Activated T-cell treated with anti-CD3 and anti-CD28 coated beads for 24 hours (primary cell): ENCODE data around the gene SCAMP4.
"Not testable (repeated sequence)": the region's sequence is repeated elsewhere in the genome, so short reads cannot be mapped to it uniquely, and the experiment has no call there.

Experiments used
- DNase-seq: peaks from one replicate; pipeline ENCODE4 v3.0.0-alpha.2; 2020; ENCODE audit warnings: low read depth

Gene SCAMP4

GRCh38 chr19:1866693-1867348 is 38.4 kb upstream of the SCAMP4 start:
- no peak for DNase-seq

GRCh38 chr19:1867349-1867724 is 37.9 kb upstream of the SCAMP4 start:
- no peak for DNase-seq

DNA sequence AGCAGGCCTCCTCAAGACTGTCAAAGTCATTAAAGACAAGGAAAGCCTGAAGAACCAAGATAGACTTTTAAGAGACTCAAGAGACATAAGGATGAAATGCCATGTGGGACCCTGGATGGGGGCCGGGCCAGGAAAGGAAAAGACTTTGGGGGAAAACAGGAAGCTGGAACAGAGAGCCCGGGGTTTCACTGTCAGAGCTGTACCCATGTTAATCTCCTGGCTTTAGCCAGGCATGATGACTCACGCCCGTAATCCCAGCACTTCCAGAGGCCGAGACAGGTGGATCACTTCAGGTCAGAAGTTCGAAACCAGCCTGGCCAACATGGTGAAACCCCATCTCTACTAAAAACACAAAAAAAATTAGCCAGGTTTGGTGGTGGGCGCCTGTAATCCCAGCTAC is 36.2 kb upstream of the SCAMP4 start:
- no peak for DNase-seq

GRCh38 chr19:1871140-1871597 is 34.0 kb upstream of the SCAMP4 start:
- no peak for DNase-seq

GRCh38 chr19:1871630-1872029 is 33.6 kb upstream of the SCAMP4 start:
- DNase-seq, result no peak

GRCh38 chr19:1872807-1873523 is 32.2 kb upstream of the SCAMP4 start:
- no peak for DNase-seq

DNA sequence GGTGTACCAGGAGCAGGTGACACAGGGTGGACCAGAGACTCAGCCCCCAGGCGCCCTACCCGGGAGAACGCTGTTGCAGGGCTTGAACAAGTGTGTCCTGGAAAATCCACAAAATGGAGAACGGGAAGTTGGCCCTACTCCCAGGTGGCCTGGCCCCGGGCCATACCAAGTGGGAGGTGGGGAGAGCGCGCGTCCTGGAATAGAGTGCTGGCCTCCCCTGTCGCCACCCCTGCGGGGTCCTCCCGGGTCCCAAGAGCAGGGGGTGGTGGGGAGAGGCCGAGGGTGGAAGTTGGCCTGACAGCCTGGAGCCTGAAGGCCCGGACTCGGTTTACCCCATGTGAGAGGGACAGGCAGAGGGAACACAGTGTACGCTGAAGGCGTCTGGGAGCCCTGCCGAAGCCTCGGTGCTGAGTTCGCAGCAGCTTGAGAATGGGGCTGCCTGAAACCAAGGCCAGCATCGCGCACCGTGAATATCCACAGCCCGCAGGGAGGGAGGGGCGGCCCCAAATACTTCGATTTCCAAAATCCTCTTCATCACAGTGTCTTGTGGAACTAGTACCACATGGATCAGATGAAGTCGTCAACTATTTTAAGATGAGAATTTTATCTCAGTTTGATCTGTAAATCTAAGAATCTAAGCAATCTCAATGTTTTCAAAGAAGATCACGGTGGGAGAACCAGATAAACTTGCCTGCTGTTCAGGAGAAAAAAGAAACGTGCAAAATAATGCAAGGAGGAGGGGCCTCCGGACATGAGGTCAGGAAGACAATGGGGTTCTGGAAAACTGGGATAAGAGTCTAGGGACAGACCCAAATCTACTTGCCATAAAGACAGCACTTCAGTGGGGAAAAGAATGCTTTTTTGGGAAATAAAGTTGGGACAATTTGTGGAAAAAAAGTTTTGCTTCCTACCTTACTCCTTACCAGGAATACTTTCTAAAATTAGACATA is 31.4 kb upstream of the SCAMP4 start:
- no peak for DNase-seq

- DNase-seq, result no peak
Observed at GRCh38 chr19:1874554-1875185, 30.5 kb upstream of the SCAMP4 start.

DNA sequence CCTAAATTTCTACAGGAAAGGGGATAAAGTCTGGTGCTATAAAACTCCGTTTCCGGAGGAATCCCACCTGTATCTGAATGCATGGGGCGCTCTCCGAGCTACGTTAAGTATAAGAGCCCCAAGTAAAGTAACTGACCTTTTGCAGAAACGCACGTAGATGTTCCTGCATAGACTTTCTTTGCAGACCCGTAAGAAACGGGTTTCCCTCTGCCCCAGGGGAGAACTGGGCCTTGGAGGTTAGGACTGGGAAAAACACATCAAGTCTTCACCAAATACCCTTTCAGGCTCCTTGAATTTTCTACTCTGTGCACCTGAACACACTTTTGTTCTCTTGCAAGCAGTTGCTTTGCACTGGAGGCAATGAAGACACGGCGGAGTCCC is 29.9 kb upstream of the SCAMP4 start:
- DNase-seq, result not testable (repeated sequence)

DNA sequence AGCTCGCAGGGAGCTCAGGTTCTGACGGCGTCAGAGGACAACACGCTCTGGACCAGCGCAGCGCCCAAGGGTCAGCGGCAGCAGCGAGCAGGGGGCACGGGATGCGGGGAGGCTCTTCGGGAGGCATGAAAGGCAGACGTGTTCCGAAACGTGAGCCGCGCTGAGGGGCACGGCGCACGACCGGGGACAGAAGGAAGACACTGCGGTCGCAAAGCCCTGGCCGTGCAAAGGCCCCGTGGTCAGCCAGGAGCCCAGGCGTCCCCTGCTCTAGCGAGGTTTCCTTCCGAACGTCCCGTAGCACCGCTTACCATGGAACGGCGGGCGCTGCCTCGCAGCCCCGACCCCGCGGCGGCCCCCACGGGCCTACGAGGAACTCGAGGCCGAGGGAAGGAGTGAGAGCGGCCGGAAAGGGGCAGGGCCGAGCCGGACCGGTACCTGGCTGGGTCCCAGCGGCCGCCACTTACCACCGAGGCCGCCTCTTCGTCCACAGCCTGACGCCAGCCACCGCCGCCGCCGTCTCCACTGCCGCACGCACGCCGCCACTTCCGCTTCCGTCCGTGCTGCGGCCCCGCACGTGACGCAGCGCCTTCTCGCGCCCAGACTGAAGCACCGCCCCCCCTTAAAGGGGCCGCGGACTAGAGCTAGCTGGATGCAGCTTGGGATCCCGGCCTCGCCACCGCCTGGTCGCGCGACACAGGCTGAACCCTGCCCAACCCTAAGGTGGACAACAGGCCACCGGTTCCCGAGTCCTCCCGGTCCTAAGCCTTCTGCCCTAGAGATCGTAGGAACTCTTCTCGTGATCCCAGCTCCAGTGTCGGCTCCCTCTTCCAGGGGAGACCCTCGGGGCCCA is 29.3 kb upstream of the SCAMP4 start:
- peak; percentile 86 for DNase-seq

- not testable (repeated sequence) for DNase-seq
Observed at GRCh38 chr19:1876496-1877279, 28.5 kb upstream of the SCAMP4 start.

GRCh38 chr19:1877280-1877660 is 27.9 kb upstream of the SCAMP4 start:
- not testable (repeated sequence) for DNase-seq

DNA sequence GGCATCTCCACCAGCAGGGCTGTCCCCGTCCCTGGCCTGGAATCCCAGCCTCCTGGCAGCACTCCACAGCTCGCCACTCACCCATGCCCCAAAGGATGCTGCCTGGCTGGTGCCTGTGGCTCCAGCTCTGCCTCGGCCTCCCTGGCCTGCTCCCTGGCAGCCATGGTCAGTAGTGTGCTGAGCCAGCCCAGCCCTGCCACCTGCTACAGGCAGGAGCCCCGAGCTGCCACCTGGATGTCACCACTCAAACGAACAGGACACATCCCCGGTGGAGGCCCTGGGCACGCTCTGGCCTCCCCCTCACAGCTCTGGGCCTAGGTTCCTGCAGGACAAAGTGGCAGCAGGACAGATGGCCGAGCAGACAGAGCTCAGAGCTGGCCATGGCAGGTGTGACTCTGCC is 26.6 kb upstream of the SCAMP4 start:
- DNase-seq, result not testable (repeated sequence)

DNA sequence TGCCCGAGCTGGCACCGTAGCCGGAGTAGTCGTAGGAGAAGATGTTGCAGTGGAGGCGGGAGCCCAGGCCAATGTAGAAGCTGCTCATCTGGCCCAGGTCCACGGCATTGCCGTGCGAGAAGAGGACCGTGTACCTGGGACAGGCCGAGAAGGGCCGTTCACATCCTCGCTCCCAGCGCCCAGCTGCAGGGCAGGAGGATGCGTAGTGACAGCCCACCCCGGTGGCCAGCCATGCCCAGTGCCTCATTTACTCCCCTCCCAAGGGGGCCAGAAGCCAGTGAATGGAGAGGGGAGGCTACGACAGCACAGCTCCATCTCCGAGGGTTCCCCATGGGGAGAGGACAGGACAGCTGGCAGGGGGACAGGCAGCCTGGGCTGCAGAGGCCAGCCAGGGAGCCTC is 25.2 kb upstream of the SCAMP4 start:
- not testable (repeated sequence) for DNase-seq

- DNase-seq, result no peak
Observed at GRCh38 chr19:1880611-1881392, 24.4 kb upstream of the SCAMP4 start.

DNA sequence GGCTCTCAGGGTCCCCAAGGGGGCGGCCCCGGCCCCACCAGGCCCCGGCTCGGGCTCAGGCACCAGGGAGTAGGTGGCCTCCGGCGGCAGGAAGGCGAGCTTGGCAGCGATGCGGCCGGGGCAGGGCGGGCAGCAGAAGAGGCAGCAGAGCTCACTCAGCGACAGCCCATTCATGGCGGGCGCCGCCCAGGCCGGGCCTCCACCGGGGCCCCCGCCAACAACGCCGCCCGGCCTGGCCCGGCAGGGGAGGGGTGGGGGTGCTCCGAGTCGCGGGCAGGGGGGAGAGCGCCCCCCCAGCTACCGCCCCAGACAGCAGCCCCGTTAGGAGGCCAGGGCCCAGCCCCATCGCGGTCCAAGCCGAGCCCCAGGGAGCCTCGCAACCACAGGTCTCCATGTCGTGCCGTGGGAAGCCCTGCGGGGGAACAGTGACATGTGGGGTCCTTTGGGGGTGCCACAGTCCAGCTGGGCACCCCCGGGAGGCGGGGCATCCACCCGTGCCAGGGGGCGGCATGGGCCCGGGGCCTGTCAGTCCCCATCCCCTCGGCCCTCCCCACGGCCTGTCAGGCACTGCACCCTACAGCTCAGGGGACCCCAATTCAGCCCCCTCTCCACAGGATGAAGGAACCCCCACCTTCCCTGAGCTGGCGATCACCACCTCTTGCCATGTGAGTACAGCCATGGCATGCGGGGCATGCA is 23.7 kb upstream of the SCAMP4 start:
- DNase-seq, result not testable (repeated sequence)

GRCh38 chr19:1882089-1882785 is 23.0 kb upstream of the SCAMP4 start:
- peak; percentile 67 for DNase-seq
